Hematopoietic multipotent progenitor cell treated with erythropoietin and hydrocortisone succinate and interleukin-3 and kit ligand, for 4 days (in vitro differentiated cells): Measurements from ENCODE around the gene ANKRD44.

ENCODE experiments used
- DNase-seq: peaks from one replicate; pipeline ENCODE4 v3.0.0-alpha.2; 2015

Gene ANKRD44

DNA sequence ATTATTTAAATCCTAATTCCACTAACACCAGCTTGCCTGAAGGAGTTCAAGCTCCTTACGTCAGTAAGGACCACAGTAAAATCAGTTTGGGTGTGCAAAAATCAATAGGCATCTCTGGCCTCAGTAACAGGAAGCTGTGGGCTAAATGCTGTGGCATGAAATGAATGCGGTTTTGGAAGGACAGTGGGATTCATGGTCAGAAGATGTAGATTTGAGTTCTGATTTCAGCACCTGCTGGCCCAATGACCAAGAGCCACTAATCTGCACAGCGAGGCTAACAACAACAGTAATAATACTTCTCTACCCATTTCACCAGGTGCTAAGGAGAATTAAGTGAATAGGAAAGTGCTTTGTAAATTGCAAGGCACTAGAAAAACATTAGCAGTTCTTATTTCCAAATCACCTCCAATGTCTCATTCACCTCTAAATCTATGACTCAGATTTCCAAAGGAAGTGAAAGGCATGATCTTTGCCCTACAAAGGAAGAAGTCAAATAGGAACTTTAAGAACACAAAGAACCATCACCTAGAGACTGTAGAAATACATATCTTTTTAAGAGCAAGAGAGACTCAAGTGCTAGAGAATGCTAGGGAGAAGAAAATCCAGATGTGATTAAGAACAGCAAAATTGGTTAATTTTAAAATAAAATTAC lies 172.6 kb downstream of the ANKRD44 start:
- peak; percentile 35 for DNase-seq

DNA sequence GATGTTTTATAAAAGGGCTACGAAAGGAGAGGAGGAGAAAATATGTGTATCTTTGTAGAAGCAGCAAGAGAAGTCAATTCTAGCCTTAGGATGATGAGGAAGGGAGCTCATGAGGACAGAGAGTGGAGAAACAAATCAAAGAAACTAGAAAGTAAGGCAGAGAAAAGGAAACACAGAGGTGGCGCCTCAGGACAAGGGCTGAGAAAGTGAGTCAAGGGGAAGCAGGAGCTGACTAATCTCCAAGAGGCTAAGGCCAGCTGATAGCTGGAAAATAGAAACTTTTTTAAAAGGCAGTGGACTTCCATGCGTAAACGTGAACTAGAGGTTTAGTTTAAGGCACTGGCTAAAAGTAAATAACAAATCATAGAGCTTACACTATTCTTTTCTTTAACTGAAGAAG lies 173.3 kb downstream of the ANKRD44 start:
- no peak for DNase-seq

DNA sequence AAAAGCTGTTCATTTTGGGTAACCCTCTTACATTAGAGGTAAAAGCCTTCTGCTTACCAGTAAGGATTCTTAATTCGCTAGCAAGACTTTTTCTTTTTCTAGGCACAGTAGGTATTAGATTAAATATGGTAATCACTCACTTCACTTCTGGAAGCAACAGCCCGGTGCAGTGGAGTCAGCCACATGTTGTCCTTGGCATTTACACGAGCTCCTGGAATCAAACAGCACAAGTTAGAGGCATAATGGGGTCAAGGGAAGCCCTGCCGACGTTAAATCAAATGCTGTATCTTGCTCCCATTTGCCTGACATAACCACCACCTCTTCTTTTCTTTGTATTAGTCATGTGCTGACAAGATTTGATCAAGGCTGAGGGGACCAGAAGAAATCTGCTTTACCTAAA lies 174.1 kb downstream of the ANKRD44 start:
- DNase-seq = no peak

DNA sequence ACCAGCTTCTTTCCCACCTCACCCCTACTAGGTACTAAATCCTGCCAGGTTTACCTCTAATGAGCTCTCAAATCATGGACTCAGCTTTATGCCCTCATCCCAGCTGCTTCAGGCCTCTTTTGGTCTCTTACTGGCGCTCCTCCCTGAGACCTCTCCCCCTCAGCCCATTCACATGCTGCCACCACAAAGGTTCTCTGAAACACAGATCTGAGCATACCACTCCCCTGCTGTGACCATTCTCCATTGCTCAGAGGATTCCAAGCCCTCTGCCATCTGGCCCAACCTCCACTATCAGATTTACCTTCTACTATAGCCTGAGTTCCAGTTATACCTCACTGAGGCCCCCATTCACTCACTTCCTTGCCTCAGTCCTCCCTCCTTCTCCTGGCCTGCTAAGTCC lies 174.8 kb downstream of the ANKRD44 start:
- DNase-seq = no peak

DNA sequence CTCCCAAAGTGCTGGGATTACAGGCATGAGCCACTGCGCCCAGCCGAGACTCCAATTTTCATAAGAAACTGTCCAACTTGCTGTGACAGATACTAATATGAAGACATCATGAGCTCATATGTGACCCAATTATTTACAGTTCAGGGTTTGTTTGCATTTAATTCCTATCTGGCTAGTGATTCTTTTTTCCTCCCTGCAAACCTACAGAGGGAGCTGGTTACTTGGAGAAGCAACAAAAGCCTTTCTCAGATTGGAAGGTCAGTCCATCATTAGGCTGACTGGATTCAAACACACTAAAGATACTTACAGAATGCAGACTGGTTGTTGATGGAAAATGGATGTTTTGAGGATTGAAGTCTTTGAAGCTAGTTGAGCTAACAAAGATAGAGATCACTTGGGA lies 176.4 kb downstream of the ANKRD44 start:
- DNase-seq = no peak

DNA sequence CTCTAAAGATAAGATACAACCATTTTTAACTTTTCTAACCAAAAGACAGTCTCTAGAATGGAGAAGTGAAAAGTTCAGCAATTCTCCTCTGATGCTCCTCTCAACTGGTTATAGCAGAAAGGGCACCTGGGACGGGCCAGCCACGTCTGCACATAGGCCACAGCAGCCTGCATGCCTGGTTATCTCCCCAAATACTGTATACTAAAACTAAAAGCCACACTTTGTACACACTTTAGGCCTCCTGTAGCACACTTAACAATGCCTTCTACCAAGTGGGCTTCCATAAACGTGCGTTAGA lies 179.1 kb downstream of the ANKRD44 start:
- DNase-seq = no peak

DNA sequence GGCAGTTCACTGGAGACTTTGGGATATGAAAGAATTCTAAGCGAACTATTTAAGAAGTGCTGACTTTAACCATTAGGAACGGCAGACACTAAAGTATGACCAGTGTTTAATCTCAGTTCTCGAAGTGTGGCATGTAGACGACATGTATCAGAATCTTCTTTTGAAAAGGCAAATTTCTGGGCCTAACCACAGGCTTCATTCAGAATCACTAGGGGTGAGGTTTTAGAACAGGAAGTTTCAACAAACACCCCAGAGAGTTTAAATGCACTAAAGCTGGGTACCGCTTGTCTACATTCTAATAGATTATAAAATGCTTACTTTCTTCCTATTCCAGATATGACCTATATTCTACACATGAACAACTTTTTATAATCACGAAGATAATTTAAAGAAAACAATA lies 180.3 kb downstream of the ANKRD44 start:
- DNase-seq = peak; percentile 38

DNA sequence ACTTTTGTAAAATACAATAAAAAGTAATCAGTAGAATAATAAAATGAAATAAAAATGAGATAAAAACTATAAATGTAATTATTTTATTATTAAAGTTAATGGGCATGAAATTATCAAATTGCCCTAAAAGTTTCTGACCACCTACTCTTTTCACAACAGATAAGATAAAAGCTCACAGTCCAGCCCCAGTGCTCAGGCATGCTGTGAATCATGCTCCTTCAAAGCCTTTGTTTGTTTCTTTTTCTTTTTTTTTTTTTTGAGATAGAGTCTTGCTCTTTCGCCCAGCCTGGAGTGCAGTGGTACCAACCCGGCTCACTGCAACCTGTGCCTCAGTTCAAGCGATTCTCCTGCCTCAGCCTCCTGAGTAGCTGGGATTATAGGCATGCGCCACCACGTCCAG lies 181.7 kb downstream of the ANKRD44 start:
- DNase-seq = no peak

DNA sequence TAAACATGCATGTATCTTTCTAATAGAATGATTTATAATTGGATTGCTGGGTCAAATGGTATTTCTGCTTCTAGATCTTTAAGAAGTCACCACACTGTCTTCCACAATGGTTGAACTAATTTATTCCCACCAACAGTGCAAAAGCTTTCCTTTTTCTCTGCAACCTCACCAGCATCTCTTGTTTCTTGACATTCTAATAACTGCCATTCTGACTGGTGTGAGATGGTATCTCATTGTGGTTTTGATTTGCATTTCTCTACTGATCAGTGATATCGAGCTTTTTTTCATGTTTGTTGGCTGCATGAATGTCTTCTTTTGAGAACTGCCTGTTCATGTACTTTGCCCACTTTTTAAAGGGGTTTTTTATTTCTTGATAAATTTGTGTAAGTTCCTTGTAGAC lies 182.5 kb downstream of the ANKRD44 start:
- no peak for DNase-seq

DNA sequence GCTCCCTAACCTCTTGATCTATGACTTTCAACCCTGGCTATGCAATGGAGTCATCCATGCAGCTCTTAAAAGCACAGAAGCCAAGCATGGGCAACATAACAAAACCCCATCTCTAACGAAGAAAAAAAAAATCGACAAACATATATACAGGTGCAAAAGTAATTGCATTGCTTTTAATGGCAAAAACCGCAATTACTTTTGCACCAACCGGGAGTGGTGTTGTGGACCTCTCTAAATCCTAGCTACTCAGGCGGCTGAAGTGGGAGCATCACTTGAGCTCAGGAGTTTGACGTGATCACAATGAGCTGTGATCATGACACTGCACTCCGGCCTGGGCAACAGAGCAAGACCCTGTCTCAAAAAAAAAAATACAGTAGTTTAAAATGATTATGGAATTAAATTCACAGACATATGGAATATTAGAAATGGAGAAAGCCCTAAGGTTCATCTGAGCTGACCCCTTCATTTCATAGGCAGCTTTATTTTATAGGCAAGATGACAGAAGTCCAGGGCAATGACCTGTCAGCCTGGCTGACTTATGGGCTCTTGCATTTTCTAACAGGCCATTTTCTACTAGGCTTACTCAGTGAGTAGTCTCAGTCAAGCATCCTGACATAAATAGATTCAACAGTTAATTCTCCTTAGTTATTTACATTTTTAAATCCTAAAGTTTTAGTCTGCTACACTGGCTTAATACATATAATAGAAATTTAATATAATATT lies 183.8 kb downstream of the ANKRD44 start:
- no peak for DNase-seq

DNA sequence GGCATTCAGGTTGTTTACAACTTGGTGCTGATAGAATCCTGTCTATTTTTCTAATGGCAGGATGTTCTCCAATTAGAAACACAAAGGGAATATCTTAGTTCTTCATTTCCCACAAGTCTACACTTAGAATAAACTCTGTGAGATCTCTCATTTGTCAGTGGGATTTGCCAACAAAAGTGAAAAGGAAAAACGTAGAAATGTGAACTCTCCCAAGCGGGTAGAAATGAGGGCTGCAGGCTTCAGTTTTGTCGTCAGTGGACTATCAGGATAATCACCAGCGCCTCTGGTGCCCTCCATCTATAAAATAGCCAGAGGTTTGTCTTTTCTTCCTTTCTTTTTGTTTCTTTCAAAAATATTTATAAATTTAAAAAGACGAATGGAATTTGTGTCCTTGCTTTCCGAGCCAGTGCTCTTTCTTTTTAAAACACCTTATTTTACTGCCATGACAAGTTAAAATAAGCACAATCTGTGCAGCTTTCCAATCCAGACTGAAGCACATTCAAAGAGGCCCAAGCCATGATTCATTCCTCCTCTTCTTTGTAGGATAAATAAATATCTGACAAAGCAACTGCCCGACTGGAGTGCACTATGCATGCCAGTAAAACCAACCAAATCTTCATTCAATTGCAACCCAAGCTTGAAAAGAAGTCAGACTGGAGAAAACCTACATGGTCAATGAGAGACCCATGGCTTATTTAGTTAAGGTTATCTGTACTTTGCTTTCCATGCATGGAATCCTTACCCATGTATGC lies 185.8 kb downstream of the ANKRD44 start:
- DNase-seq = no peak

DNA sequence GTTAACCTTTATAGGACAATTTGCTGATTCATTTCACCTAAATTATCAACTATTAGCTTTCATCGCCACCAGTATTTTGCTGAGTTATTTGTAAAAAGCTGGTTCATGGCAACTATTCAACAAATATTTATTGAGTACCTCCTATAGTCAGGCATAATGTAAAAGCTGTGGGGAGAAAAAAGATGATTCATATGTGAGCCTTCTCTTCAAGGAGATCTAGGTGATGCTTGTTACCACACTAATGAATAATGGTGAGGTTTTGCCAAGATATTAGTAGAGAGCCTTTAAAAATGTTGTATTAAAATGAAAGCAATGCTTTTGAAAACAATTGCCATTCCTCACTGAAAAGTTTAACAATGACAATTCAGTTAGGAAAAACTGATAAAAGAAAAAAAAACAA lies 187.8 kb downstream of the ANKRD44 start:
- no peak for DNase-seq

DNA sequence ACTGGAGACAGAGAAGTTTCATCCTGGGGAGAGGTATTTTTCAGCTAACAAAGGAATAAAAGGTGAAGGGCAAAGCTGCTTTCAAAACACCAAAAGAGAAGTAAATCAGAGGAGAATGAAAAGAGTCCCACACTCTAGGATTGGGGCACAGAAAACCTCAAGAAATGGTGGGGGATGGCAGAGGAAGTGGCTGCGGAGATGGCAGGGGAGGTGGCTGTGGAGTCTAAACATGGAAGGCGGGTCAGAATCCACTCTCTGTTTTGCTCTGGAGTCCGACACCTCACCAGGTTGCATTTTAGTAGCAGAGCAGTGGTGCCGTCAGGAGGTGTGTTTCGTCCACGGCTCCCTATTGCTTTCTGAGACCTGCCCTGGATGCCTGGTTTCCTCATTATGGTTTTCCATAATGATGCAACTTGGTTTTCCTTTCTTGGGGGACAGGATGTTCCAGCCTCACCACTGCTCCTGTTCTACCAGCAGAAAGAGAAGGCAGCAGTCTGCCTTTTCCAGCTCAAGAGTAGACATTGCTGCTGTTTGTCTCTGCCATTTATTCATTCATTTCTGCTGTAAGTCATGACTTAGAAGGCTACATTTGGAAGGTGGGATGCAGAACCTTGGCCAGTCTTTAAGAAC lies 188.7 kb downstream of the ANKRD44 start:
- peak; percentile 9 for DNase-seq

DNA sequence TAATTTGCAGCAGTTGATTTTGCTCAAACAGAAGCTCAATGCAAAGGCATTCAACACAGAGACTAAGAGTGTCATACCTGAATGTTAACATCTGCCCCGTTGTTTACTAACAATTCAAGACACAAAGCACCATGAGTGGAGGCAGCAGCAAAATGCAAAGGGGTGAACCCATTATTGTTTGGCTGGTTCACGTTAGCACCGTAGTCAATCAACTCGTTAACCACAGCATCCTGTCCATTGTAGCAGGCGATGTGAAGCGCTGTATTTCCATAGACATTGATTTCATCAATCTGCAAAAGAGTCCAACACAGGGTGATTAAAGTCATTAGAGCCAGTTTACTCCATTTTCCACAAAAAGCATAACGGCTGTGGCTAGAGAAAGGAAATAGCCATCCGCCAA lies 189.3 kb downstream of the ANKRD44 start:
- no peak for DNase-seq

DNA sequence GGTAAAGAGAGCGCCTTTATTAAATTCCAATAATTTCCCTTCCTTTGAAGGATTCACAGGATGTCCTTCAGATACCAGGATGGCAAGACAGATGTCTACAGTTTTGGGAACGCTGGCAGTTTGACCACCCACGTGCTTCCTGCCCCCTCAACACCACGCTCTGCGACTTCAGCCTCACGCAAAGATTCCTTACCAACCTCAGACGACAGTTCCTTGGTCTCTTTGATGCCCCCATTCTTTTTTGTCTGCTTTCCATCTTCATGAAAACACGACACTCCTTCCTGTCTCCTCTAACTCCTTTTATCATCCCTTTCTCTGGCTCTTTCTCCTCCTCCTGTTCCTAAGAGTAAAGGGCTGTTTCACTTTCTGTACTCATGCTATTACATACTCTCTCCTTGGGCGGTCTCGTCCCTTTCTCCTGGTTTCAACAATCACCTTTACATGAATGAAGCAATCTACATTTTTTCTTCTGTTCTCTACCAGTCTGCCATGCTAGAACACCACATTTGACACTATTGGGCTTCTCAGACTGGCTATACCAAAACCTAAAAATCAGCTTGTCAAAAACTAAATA lies 194.2 kb downstream of the ANKRD44 start:
- DNase-seq = no peak

DNA sequence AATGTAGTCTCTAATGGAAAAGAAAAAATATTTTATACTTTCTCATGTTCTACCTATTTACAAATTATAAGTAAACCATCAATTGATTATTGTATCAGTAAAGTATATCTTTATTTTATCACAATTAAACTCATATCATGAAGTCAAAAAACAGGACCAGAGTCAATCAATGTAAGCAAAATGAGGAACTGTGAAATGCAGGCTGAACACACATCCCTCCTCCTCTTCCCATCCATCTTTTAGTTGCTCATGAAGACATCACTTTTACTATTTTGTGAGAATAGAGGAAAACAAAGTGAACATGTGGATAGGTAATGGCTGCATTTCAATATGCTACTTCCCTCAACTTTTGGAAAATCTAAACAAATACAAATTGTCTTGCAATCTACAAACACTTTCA lies 195.3 kb downstream of the ANKRD44 start:
- DNase-seq = no peak

DNA sequence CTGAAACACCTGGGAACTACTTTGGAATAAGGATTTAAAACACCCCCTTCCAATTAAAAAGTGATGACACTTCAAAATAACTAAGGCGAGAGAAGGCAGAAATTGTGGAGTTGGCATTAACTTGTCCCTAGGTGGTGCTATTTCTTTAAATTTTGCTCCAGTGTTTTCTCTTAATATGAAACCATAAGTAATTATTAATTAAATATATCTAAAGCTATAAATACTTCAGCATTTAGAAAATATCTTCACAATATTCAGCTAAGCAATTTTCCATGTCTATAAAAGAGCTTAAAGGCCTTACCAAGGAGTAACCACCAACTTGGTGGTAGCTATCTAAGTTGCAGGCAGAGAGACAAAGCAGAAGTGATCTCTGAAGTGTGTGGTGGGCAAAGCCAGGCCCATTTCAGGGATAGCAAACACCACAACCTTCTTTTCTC lies 197.3 kb downstream of the ANKRD44 start:
- DNase-seq = peak; percentile 66

DNA sequence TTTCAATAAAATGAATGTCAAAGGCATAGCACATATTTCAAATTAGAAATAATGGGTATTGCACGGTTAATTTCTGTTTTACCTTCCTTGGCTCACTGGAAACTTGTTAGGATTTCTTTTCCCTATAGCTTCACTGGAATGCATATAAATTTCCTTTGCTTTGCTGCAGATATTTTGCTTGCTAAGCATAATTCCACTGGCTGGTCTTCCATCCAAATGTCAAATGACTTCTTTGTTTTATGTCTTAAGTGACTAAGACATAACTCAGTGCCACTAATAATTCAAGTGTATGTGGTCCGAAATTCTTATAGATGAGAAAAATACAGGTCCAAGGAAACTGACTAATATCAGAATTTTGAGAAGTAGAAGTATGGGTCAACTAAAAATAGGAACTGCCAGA lies 201.3 kb downstream of the ANKRD44 start:
- DNase-seq = no peak

DNA sequence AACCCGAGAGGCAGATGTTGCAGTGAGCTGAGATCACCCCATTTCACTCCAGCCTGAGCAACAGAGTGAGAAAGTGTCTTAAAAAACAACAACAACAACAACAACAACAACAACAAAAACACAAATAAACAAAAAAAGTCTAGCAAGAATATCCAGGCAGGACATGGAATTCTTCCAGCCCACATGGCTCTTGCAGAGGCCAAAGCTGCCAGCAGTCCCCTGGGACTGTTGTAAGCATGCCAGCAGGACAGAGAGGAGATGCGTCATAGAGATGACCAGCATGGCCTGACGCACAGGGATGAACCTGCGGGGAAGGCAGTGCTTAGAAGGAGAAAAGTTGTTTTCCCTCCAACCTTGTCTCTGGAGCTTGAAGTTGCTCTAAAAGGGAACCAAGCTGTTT lies 201.8 kb downstream of the ANKRD44 start:
- DNase-seq = no peak

DNA sequence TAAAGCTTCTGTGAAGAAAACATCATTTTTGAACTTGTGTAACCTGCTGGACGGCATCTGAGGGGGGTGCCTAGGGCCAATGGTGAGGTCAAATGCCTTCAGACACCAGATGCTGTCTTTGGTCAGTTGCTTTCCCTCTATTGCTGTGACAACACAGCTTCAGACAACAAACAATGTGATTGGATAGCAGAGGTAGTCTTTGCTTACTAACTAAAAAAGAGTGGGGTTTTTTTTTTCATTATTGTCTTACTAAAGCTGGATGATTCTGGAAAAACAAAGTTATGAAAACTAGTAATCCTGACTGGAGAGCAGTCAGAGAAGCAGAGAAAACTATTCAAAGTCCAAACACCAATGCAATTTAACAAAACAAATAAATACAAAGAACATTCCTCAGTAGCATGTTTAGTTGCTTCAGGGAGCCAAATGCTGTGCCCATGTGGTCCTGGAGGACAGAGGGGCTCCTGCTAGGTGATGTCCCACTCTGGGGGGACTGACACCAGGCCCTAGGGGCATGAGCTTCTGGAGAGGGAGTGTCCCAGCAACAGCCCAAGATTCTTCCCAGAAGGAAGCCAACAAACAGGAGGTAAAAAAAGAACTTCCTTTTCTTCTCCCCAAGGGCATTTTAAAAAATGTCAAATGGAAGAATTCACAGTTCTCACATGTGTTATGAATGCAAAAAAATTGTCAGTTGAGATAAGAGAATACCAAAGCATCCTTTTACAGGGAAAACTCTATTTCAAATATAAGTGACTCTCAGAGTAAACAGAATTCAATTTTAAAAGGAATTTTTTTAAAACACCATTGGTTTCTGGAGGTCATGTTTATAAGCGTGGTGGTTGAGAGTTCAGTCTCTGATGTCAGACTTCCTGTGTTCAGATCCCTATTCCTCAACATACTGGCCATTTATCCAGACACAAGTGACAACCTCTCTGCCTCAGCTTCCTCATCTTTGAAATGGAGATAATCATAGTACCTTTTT lies 203.0 kb downstream of the ANKRD44 start:
- DNase-seq = no peak

DNA sequence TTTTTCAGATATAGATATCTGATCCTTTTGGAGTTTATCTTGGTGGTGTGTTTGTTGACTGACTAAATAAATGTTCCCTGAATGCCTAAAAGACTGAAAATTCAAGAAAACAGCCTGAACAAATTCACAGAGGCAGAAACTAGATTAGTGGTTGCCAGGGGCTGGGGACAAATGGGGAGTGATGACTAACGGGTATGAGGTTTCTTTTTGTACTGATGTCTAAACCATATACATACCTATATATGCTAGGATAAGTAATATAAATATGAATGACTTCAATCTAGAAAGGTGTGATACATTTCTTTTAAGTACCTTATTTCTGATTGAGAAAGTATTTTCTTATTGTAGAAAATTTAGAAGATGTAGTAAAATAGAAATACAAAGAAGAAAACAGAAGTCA lies 207.2 kb downstream of the ANKRD44 start:
- DNase-seq = no peak

DNA sequence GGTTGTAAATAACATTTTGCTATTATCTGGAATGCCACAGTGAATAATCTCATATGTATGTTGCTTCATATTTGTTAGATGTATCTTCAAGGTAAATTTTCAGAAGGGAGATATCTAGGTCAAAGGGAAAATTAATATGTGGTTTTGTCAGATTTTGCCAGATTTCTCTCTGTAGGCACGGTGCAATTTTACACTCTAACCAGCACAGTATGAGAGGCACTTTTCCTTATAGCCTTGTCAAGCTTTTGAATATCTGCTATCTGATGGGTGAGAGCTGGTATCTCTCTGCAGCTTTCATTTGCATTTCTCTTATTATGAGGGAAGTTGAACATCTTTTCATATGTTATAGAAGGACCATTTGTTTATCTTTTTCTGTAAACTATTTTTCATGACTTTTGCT lies 208.3 kb downstream of the ANKRD44 start:
- no peak for DNase-seq
